Stimulated activated naive CD4-positive, alpha-beta T cell (primary cell): ENCODE results near the gene ZNF154.
A peak's percentile ranks its signal among the peaks of the same experiment; 100 is the strongest.
"Not testable (repeated sequence)": the region's sequence is repeated elsewhere in the genome, so short reads cannot be mapped to it uniquely, and the experiment has no call there.

Experiments
- DNase-seq, 6 experiments: peaks; one replicate each; lab custom pipeline; 2025; lab: John Stamatoyannopoulos, UW

The ZNF154 gene

DNA sequence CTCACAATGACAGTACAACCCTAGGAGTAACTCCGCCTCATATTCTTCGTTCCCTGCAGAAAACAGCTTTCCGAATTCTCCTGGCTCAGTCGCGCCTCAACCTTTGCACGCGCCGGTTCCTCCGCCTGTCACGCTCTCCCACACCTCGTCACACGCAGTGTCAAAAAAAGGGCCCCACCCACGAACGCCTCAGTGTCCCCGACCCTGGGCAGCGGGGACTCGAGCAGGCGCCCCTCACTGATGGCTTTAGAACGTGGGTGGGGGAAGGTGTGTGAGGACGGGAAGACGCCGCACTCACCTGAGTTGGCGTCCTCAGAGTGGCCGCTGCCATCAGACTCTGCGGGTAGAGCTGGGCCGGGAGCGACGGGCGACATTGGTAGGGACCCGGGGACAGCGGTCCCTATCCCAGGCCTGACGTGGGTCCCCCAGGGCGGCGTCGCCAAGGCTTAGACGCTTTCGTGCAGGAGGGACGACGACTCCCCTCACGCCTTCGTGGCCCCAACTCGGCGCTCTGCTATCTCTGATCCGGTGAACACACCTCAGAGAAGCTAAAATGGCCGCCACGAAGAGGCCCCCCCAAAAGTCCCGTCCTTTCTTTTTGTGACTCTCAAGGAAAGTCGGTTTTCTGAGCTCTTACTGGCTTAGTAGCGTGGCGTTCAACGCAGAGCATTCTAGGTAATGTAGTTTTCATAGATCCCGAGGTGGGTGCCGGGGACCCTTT is at the start of gene ZNF154:
Gene ZNF154, minus strand, starts transcription at position 564 of the 721 bp plus-strand sequence. Its CDS starts 233 bp downstream, at position 331.
- DNase-seq = peak in 4 of 6 experiments; percentile 11 to 77 (median 42)

GRCh38 chr19:57757941-57758340 is 48.9 kb upstream of the ZNF154 start:
- no peak for DNase-seq

DNA sequence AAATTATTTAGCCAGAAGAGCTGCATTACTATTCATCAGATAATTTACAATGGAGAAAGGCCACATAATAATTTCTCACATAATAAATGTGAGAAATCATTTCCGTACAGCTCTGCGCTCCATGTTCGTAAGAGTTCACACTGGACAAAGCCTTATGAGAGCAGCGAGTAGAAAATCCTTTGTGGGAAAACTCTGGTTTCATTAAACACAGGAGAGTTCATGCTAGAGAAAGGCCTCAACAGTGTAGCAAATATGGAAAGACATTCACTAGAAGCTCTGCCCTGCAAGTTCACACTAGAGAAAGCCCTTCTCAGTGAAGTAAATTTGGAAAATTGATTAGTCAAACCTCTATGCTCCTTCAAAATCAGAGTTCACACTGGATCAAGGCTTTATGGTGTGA is 46.0 kb upstream of the ZNF154 start:
- DNase-seq = no peak

- DNase-seq = no peak
These were observed 45.2 kb upstream of the ZNF154 start for GRCh38 chr19:57754091-57754673.

DNA sequence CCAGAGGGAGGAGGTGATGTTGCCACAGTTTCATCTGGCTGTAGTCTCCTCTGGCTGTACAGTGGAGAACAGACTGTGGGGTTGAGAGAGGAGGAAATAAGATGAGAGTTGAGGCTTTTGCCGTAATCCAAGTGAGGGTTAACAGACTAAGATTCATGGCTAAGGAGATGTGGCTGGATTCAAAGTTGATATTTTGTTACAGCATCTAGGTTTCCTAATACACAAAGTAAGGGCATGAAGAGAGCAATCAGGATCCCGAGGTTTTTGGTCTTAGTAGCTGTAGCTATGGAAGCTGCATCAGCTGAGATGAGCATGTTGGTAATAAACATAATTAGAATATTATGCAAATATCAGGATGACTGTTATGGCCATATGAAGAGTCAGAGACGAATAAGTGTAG is 39.0 kb upstream of the ZNF154 start:
- DNase-seq = no peak

- DNase-seq = peak in 1 of 6 experiments; percentile 34
These were observed 38.4 kb upstream of the ZNF154 start for GRCh38 chr19:57747472-57747807.

- peak; percentile 51 to 88 (median 78) for DNase-seq
These were observed 37.8 kb upstream of the ZNF154 start, which contains the start of gene ZNF776 for GRCh38 chr19:57746580-57747471. Gene ZNF776, plus strand, starts transcription at chr19:57746815. Its CDS starts 244 bp downstream, at chr19:57747059.

GRCh38 chr19:57738770-57739169 is 29.8 kb upstream of the ZNF154 start:
- not testable (repeated sequence) for DNase-seq

DNA sequence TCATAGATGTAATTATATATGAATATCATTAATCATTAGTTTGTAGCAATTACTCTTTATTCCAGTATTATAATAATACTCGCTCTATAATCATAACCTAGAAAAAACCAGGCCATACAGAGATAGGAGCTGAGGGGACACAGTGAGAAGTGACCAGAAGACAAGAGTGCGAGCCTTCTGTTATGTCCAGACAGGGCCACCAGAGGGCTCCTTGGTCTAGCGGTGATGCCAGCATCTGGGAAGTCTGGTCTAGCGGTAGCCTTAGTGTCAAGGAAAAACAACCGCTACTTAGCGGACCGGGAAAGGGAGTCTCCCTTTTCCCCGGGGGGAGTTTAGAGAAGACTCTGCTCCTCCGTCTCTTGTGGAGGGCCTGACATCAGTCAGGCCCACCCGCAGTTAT is 29.3 kb upstream of the ZNF154 start:
- DNase-seq = peak in 4 of 6 experiments; percentile 2 to 24 (median 10)

DNA sequence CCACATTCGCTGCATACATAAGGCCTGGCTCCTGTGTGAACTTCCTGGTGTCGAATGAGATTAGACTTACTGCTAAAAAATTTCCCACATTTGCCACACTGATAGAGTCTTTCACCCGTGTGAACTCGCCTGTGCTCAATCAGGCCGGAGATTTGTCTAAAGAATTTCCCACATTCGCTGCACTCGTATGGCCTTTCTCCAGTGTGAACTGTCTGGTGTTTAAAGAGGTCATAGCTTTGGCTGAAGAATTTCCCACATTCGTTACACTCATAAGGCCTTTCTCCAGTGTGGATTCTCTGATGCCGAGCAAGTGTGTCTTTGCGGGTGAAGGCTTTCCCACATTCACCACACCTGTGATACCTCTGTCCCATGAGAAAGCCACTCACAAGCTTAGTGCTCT is 11.9 kb upstream of the ZNF154 start:
- no peak for DNase-seq

DNA sequence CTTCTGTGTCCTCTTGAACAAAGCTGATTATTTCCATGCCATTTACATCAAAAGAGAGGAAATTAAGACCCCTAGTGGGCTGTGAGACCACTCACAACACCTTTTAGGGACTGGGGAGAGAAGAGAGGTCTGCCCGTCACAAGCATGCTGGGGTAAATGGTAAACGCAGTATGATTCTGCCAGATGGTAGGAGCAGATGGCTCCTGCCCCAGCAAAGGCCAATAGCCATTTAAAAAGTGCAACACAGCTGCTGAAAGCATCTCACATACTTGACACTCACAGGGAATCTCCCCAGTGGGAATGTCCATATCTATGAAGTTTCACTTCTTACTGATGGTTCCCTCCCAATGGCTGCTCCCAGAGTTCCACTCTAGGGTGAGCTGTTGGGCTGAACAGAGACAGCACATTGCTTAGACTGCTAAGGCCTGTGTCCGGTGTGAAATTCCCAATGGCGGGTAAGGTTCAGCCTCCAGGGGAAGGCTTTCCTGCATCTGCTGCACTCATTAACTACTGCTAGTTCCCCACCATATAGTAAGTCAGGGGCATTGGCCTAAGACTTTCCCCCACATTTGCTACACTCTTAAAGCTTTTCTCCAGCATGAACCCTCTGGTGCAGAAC is 11.0 kb upstream of the ZNF154 start:
- no peak for DNase-seq

DNA sequence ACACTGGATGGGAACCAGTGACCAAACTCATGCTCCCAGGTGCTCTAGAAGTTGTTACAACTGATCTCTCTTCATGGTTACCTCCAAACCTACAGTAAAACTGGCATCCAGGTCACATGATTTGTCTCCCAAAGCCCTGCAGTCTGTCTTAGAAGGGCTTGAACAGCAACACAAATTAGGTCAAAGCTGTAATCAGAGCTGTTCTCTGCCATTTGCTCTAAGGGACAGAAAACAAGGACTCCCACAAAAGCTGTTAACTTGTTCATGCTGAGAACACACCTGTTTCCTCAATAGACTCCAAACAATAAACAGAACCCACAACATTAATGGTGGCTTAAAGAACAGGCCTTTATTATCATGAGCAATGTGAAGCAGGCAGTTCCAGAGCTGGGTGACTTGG is 10.4 kb upstream of the ZNF154 start:
- no peak for DNase-seq

GRCh38 chr19:57712222-57712621 is 3.2 kb upstream of the ZNF154 start:
- no peak for DNase-seq

DNA sequence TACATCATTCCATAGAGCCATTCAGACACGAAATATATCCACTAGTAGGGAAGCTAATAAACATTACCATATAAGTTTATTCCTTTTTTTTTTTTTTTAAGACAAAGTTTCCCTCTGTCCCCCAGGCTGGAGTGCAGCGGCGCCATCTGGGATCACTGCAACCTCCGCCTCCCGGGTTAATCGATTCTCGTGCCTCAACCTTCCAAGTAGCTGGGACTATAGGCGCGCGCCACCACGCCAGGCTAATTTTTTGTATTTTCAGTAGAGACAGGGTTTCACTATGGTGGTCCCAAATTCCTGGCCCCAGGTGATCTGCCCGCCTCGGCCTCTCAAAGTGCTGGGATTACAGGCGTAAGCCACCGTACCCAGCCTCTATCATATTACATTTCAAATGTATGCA is 612 bp upstream of the ZNF154 start:
- no peak for DNase-seq

GRCh38 chr19:57706346-57706745 is 2.7 kb downstream of the ZNF154 start:
- no peak for DNase-seq

- no peak for DNase-seq
These were observed 7.4 kb downstream of the ZNF154 start for GRCh38 chr19:57701625-57702024.

- DNase-seq = no peak
These were observed 19.3 kb downstream of the ZNF154 start for GRCh38 chr19:57689750-57690149.

GRCh38 chr19:57688011-57688763 is 20.8 kb downstream of the ZNF154 start:
- DNase-seq = no peak

DNA sequence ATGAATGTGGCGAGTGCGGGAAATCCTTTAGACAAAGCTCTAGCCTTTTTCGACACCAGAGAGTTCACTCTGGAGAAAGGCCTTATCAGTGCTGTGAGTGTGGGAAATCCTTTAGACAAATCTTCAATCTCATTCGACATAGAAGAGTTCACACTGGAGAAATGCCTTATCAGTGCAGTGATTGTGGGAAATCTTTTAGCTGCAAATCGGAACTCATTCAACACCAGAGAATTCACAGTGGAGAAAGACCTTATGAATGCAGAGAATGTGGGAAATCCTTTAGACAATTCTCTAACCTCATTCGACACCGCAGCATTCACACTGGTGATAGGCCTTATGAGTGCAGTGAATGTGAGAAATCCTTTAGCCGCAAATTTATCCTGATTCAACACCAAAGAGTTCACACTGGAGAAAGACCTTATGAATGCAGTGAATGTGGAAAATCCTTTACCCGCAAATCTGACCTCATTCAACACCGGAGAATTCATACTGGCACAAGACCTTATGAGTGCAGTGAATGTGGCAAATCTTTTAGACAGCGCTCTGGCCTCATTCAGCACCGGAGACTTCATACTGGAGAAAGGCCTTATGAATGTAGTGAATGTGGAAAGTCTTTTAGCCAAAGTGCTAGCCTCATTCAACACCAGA is 21.5 kb downstream of the ZNF154 start:
- DNase-seq = no peak

DNA sequence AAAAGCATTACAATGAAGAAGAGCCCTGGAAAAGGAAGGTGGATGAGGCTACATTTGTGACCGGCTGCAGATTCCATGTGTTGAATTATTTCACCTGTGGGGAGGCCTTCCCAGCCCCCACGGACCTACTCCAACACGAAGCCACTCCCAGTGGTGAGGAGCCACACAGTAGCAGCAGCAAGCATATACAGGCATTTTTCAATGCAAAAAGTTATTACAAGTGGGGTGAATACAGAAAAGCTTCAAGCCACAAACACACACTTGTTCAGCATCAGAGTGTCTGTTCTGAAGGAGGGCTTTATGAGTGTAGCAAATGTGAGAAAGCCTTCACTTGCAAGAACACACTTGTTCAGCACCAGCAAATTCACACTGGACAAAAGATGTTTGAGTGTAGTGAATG is 22.3 kb downstream of the ZNF154 start:
- DNase-seq = no peak

DNA sequence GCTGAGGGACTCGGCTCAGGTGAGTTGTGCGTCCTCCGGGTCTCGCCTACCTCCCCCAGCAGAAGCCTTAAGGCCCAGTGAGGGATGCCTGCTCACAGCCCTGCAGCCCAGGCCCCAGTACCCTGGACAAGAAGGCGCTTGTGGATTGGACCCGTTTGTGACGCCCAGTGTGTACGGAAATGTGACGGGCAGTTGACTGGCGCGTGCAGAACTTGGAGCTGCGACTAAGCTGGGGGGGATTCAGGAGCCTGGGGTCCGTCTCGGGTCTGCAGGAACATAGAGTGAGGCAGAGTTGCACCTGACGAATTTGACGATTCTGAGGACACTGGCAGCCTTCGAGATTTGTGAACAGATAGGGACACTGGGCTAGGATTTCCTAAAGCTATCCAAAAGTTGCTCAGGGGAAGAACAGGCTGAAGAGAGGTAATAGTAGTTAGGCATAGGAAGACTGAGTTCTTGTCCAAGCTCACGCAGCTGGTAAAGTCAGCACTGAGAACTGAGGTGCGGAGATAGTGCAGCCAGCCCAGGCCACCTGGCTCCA is 26.7 kb downstream of the ZNF154 start:
- no peak for DNase-seq
